Heart right ventricle (tissue), 16 donors: ENCODE data around the gene ROS1. TPM values are rescaled to one million over a fixed set of nuclear protein-coding genes. Genes with fewer than 3 reads are reported as not detected.

Source experiments
- ATAC-seq, 8 donors: fragments of 200-7000 bp; cut with Tn5 transposase; one replicate each; pipeline ENCODE4 v1.9.1; 2020; ENCODE audit warnings: mild to moderate bottlenecking in 8 of 8, moderate library complexity in 8 of 8, moderate number of reproducible peaks in 1 of 8
- DNase-seq, 2 donors: peaks; one replicate each; pipeline ENCODE4 v3.0.0-alpha.2; 2020
- H3K27ac ChIP-seq, 10 donors: fragments of 200-600 bp; sonication (generic) in 2 of 10; one replicate each; pipeline versions ENCODE4 v1.5.0 to v1.8.0; 2020 to 2022; ENCODE audit warnings: mild to moderate bottlenecking in 3 of 10
- H3K27me3 ChIP-seq, 7 donors: fragments of 200-600 bp; one replicate each; pipeline ENCODE4 v1.8.0; 2021 to 2022; ENCODE audit warnings: mild to moderate bottlenecking in 2 of 7
- H3K36me3 ChIP-seq, 9 donors: fragments of 200-600 bp; sonication (generic) in 1 of 9; one replicate each; pipeline versions ENCODE4 v1.5.0 to v1.8.0; 2020 to 2022; ENCODE audit warnings: mild to moderate bottlenecking in 2 of 9
- H3K4me1 ChIP-seq, 9 donors: fragments of 200-600 bp; sonication (generic) in 1 of 9; one replicate each; pipeline versions ENCODE4 v1.5.0 to v1.8.0; 2020 to 2022; ENCODE audit warnings: mild to moderate bottlenecking in 4 of 9
- H3K4me3 ChIP-seq, 10 donors: fragments of 200-600 bp; sonication (generic) in 2 of 10; one replicate each; pipeline versions ENCODE4 v1.5.0 to v1.8.0; 2020 to 2022; ENCODE audit warnings: mild to moderate bottlenecking in 7 of 10, moderate library complexity in 2 of 10
- H3K9me3 ChIP-seq, 11 donors: fragments of 200-600 bp in 10 of 11; sonication (generic) in 2 of 11; one replicate each; pipeline versions ENCODE4 v1.5.0 to v1.8.0; 2013 to 2022; ENCODE audit warnings: mild to moderate bottlenecking in 2 of 11, control low read depth in 1 of 11, moderate library complexity in 1 of 11
- WGBS, 2 donors: extraction: QIAGEN DNeasy Blood & Tissue Kit; methylation state at CpG; one replicate each; pipeline ENCODE4 v1.1.7; 2013; ENCODE audit warnings: inconsistent platforms in 1 of 2; 5-methylcytosine and 5-hydroxymethylcytosine counted together
- intact Hi-C, 10 donors: fragments of 100-400 bp; cut with DNase I; formaldehyde crosslinking; loops; one replicate each; pipeline versions ENCODE4 v1.11.1 to v1.14.2; 2022
- polyA plus RNA-seq, 2 donors: library from polyadenylated mRNA; stranded (reverse); fragments of 200-250 nt; gene quantifications; one replicate each; pipeline ENCODE4 v1.2.3, GENCODE V29; 2013
- total RNA-seq, 10 donors: library from RNA; stranded (reverse); fragmentation: NEBNext Ultra II Directional in 3 of 10; extraction: Animal tissue kit (Norgen Biotek cat#: 25700) in 3 of 10; gene quantifications; one replicate each; pipeline versions ENCODE4 v1.2.1 to v1.2.4, GENCODE V29; 2021 to 2023
- TF ChIP-seq, protein P1 (sequence below), 9 donors: fragments of 200-600 bp; sonication (generic) in 2 of 9; IDR thresholded peaks; one replicate each; pipeline versions ENCODE4 v1.5.0 to v1.8.0; 2021 to 2022; ENCODE audit warnings: antibody characterized with exemption in 9 of 9, mild to moderate bottlenecking in 5 of 9, moderate library complexity in 1 of 9
- donor health status: Arrhythmogenic right ventricular cardiomyopathy.
- donor health status: ischemic (EF 13 %, LVEDD 7.1; RV severe dilation, severe dysfunction).
- donor health status: healthy with polysubstance abuse.
- donor health status: DM: no; HTN: yes; CAD: no.
- donor health status: DM: no; HTN: no; CAD: no.
- donor health status: ischemic (EF 25% LVEDD 6.9; RV normal size, moderate dysfunction).
- donor health status: ischemic (EF 25% LVEDD 5.7; RV mildly dilated, moderate dysfunction).
- donor health status: healthy.
- donor health status: DM: yes; HTN: yes; CAD: no.
- donor health status: Ischemic cardiomyopathy.
- donor health status: ischemic (EF 35%, LVEDD 5.7; RV mildly dilated, moderate dysfunction).
- donor health status: nonischemic (EF 11% LVEDD 7.7; RV severe dilation, severe dysfunction).
- donor health status: DM: yes; HTN: yes; CAD: no.
- donor health status: PGD.
- donor health status: ischemic (EF 29% LVEDD 5.4; RV normal size, mild dysfunction).
- donor health status: nonischemic (EF 23%, LVEDD 6.1; RV moderate dilation, normal function).

Gene ROS1
- total and polyA plus RNA-seq, 12 donors, result 0.02 to 0.13 (median 0.08) TPM; not detected in 4

DNA sequence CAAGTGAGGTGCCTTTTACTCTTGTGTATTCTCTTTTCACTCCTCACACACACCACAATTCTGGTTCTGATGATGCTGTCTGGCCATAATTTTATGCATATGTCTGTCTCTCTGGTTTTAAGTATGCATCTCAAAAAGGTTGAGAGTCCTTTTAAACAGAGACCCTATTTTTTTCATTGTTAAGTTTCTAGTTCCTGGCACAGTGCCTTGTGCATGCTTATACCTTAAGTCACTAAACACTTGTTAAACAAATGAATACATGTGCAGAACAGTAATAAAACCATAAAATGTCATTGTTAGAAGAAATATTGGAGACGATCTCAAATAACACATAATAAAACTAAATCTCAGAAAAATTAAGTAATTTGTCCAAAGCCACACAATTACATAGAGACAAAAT, 7.9 kb downstream of the ROS1 start:
- DNase-seq (no peak), ATAC-seq (no peak)
- intact Hi-C loops, result no loop called here
- H3K27ac ChIP-seq, result no peak overlapping the region
- TF ChIP-seq, protein P1, sequence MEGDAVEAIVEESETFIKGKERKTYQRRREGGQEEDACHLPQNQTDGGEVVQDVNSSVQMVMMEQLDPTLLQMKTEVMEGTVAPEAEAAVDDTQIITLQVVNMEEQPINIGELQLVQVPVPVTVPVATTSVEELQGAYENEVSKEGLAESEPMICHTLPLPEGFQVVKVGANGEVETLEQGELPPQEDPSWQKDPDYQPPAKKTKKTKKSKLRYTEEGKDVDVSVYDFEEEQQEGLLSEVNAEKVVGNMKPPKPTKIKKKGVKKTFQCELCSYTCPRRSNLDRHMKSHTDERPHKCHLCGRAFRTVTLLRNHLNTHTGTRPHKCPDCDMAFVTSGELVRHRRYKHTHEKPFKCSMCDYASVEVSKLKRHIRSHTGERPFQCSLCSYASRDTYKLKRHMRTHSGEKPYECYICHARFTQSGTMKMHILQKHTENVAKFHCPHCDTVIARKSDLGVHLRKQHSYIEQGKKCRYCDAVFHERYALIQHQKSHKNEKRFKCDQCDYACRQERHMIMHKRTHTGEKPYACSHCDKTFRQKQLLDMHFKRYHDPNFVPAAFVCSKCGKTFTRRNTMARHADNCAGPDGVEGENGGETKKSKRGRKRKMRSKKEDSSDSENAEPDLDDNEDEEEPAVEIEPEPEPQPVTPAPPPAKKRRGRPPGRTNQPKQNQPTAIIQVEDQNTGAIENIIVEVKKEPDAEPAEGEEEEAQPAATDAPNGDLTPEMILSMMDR (IDR thresholded peaks at IDR 0.05), result no peak
- H3K27me3 ChIP-seq, result no peaks in the 10 kb centered on the region
- H3K36me3 ChIP-seq, result no peaks in the 10 kb centered on the region
- H3K4me3 ChIP-seq, result no peak overlapping the region
- H3K9me3 ChIP-seq, result no peaks in the 10 kb centered on the region
- H3K4me1 ChIP-seq, result no peaks in the 10 kb centered on the region
- WGBS, 2 donors, result 84 to 93% methylated on average over 1 of the region's 1 CpG

DNA sequence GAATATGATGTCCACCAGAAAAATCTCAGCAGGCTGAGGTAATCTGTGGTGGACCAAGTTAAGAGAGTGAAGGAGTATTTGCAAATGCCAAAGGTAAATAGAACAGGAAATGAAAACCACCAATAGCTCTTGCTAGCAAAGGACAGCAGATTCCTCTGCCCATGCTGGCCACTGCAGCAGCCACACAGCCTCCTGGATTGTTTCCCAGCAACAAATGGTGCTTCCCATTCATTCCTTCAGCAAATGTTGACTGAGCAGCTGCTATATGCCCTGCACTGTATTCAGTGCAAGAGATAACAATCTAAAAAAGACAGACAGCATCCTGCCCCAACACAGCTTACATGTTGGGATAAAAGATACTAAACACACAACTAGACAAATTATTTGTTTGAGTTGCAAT, 11.0 kb downstream of the ROS1 start:
- no peaks in the 10 kb centered on the region for H3K9me3 ChIP-seq
- H3K27ac ChIP-seq, result no peak overlapping the region
- H3K27me3 ChIP-seq, result no peaks in the 10 kb centered on the region
- H3K36me3 ChIP-seq, result no peaks in the 10 kb centered on the region
- intact Hi-C loops, result no loop called here
- DNase-seq, result no peak
- H3K4me3 ChIP-seq, result no peak overlapping the region
- H3K4me1 ChIP-seq, result no peaks in the 10 kb centered on the region
- TF ChIP-seq, protein P1 (IDR thresholded peaks at IDR 0.05), result no peak
- no peak for ATAC-seq

DNA sequence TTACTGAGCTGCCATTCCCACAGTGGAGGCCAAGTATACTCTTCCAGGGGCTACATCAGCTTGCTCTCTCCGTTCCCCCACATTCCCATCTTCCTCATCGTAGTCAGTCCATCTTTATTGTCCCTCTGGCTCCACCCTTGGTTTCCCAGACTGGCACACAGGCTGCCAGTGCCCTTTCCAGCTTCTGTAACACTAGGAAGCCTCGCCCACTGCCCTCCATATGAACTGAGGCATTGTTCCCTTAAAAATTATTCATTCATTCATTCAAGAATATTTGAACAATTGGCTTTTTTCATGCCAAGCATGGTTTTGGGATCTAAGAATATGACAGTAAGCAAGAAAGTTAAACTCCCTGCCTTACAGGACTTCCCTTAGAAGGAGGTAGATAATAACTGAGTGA, 14.3 kb downstream of the ROS1 start:
- no peak for DNase-seq
- TF ChIP-seq, protein P1 (IDR thresholded peaks at IDR 0.05), result no peak
- H3K36me3 ChIP-seq, result no peaks in the 10 kb centered on the region
- no peak overlapping the region for H3K4me3 ChIP-seq
- H3K27me3 ChIP-seq, result no peaks in the 10 kb centered on the region
- intact Hi-C loops, result no loop called here
- no peaks in the 10 kb centered on the region for H3K4me1 ChIP-seq
- H3K9me3 ChIP-seq, result no peaks in the 10 kb centered on the region
- WGBS, 2 donors, result 59 to 79% methylated on average over 3 of the region's 3 CpGs
- no peak for ATAC-seq
- H3K27ac ChIP-seq, result no peak overlapping the region

DNA sequence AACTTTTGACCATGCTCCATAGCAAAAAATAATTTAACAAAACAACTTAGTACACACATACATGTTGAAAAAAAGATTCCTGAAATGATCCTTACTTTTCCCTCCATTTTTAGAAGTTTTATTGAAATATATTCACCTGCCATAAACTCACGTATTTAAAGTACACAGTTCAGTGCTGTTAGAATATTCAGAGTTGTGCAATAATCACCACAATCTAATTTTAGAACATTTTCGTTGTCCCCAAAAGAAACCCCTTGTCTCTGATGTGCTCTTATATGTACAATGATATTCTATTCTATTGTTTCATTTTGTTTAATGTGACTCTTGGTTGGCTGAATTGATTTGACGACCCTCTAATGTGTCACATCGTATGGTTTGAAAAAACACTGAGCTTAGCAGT, 15.9 kb downstream of the ROS1 start:
- no peak overlapping the region for H3K4me3 ChIP-seq

More for the DNA sequence above, 15.9 kb downstream of the ROS1 start:
- no peaks in the 10 kb centered on the region for H3K4me1 ChIP-seq
- no peaks in the 10 kb centered on the region for H3K27me3 ChIP-seq
- WGBS, 2 donors, result 64 to 72% methylated on average over 4 of the region's 4 CpGs
- intact Hi-C loops, result no loop called here
- no peaks in the 10 kb centered on the region for H3K36me3 ChIP-seq
- no peak for ATAC-seq
- TF ChIP-seq, protein P1 (IDR thresholded peaks at IDR 0.05), result no peak
- no peak overlapping the region for H3K27ac ChIP-seq
- H3K9me3 ChIP-seq, result no peaks in the 10 kb centered on the region
- no peak for DNase-seq
